Left lung (tissue), 14 donors: ENCODE measurements around the gene TSC22D2. TPM values are rescaled to one million over a fixed set of nuclear protein-coding genes. Genes with fewer than 3 reads are reported as not detected.

Experiments
- ATAC-seq: fragments of 200-7000 bp; cut with Tn5 transposase; one replicate; pipeline ENCODE4 v1.9.1; 2020; ENCODE audit warnings: moderate library complexity
- DNase-seq, 4 donors: peaks; one replicate each; pipeline ENCODE4 v3.0.0-alpha.2; 2013 to 2020
- H3K27ac ChIP-seq, 2 donors: fragments of 200-600 bp; sonication (generic) in 1 of 2; one replicate each; pipeline versions ENCODE4 v1.5.0 to v1.8.0; 2020 to 2021
- H3K27me3 ChIP-seq, 2 donors: fragments of 200-600 bp; sonication (generic) in 1 of 2; one replicate each; pipeline versions ENCODE4 v1.5.0 to v1.8.0; 2020 to 2021
- H3K36me3 ChIP-seq, 2 donors: fragments of 200-600 bp; sonication (generic) in 1 of 2; one replicate each; pipeline versions ENCODE4 v1.5.0 to v1.8.0; 2020 to 2021
- H3K4me1 ChIP-seq, 2 donors: fragments of 200-600 bp; one replicate each; pipeline ENCODE4 v1.8.0; 2021
- H3K4me3 ChIP-seq, 2 donors: fragments of 200-600 bp; sonication (generic) in 1 of 2; one replicate each; pipeline versions ENCODE4 v1.5.0 to v1.8.0; 2020 to 2021; ENCODE audit warnings: mild to moderate bottlenecking in 1 of 2
- H3K9me3 ChIP-seq, 2 donors: fragments of 200-600 bp; sonication (generic) in 1 of 2; one replicate each; pipeline versions ENCODE4 v1.5.0 to v1.8.0; 2020 to 2021
- CTCF ChIP-seq, 2 donors: fragments of 200-600 bp; sonication (generic) in 1 of 2; IDR thresholded peaks; one replicate each; pipeline versions ENCODE4 v1.5.0 to v1.8.0; 2021; ENCODE audit warnings: antibody characterized with exemption in 2 of 2
- intact Hi-C, 2 donors: fragments of 100-400 bp; cut with DNase I; formaldehyde crosslinking; loops; one replicate each; pipeline versions ENCODE4 v1.11.2 to v1.14.2; 2022
- long read RNA-seq, 12 donors: library from polyadenylated mRNA in 2 of 12; unstranded in 2 of 12; transcript quantifications; one replicate each; pipeline ENCODE4 v2.0.0 and lab custom pipeline, GENCODE V29; 2019 to 2026
- polyA plus RNA-seq, 6 donors: library from polyadenylated mRNA; unstranded; fragments of 120-200 nt; gene quantifications; one replicate each; pipeline ENCODE4 v1.2.1, GENCODE V29; 2013; ENCODE audit not compliant: insufficient read length in 6 of 6
- total RNA-seq, 2 donors: library from RNA; stranded (reverse); fragmentation: NEBNext Ultra II Directional; extraction: Animal tissue kit (Norgen Biotek cat#: 25700); gene quantifications; one replicate each; pipeline ENCODE4 v1.2.1, GENCODE V29; 2021
- donor health status: DM: no; HTN: yes; CAD: no.
- donor health status: DM: no; HTN: no; CAD: no.

The TSC22D2 gene
- total RNA-seq (10 to 100 TPM; 25.9 to 46.6 TPM), polyA plus RNA-seq (10 to 100 TPM; 71.7 to 92.9 (median 87.8) TPM)
- long read RNA-seq, donor 1, transcript TSC22D2-203 (3 exons, 2,093 nt): major isoform, 16 of 21 reads
- long read RNA-seq, donor 1, partial matches to known transcripts: 0 of 21 reads
- long read RNA-seq, donor 1, other reads (novel, unspliced or antisense): 0 of 21 reads
- long read RNA-seq, donor 2, full-length matches to known transcripts: 37 of 37 reads
- long read RNA-seq, donor 2, partial matches to known transcripts: 0 of 37 reads
- long read RNA-seq, donor 2, other reads (novel, unspliced or antisense): 0 of 37 reads
- long read RNA-seq, donor 3, transcript TSC22D2-203 (3 exons, 2,093 nt): major isoform, 10 of 58 reads
- long read RNA-seq, donor 3, partial matches to known transcripts: 47 of 58 reads
- long read RNA-seq, donor 3, other reads (novel, unspliced or antisense): 0 of 58 reads
- long read RNA-seq, donor 4, partial matches to known transcripts: 0 of 4 reads
- long read RNA-seq, donor 4, other reads (novel, unspliced or antisense): 3 of 4 reads
- long read RNA-seq, donor 5, full-length matches to known transcripts: 10 of 10 reads
- long read RNA-seq, donor 5, partial matches to known transcripts: 0 of 10 reads
- long read RNA-seq, donor 5, other reads (novel, unspliced or antisense): 0 of 10 reads
- long read RNA-seq, donor 6, transcript TSC22D2-203 (3 exons, 2,093 nt): major isoform, 9 of 13 reads
- long read RNA-seq, donor 6, partial matches to known transcripts: 0 of 13 reads
- long read RNA-seq, donor 6, other reads (novel, unspliced or antisense): 0 of 13 reads
- long read RNA-seq, donor 7, transcript TSC22D2-203 (3 exons, 2,093 nt): major isoform, 6 of 6 reads
- long read RNA-seq, donor 7, partial matches to known transcripts: 0 of 6 reads
- long read RNA-seq, donor 7, other reads (novel, unspliced or antisense): 0 of 6 reads
- long read RNA-seq, donor 8, full-length matches to known transcripts: 23 of 289 reads
- long read RNA-seq, donor 8, partial matches to known transcripts: 9 of 289 reads
- long read RNA-seq, donor 8, other reads (novel, unspliced or antisense): 257 of 289 reads
- long read RNA-seq, donor 9: 0 reads
- long read RNA-seq, donor 10: 0 reads
- long read RNA-seq, donor 11, full-length matches to known transcripts: 7 of 7 reads
- long read RNA-seq, donor 11, partial matches to known transcripts: 0 of 7 reads
- long read RNA-seq, donor 11, other reads (novel, unspliced or antisense): 0 of 7 reads
- long read RNA-seq, donor 12, partial matches to known transcripts: 0 of 5 reads
- long read RNA-seq, donor 12, other reads (novel, unspliced or antisense): 0 of 5 reads

- H3K27ac ChIP-seq: peak within 1 kb of the TSS; percentile 100
- peak within 1 kb of the TSS; percentile 86 to 91 for H3K4me3 ChIP-seq
- TF ChIP-seq CTCF (IDR thresholded peaks at IDR 0.05): no peak
- DNase-seq (peak; percentile 96 to 99 (median 97)), ATAC-seq (peak; percentile 85)
- intact Hi-C loops: no loop called here
- no peaks in the 10 kb centered on the region for H3K27me3 ChIP-seq
- no peaks in the 10 kb centered on the region for H3K36me3 ChIP-seq
- no peaks in the 10 kb centered on the region for H3K9me3 ChIP-seq
- peaks cover 0 to 29% of the 10 kb centered on the region in 2 donors for H3K4me1 ChIP-seq
Observed at GRCh38 chr3:150408221-150409124, at the start of gene TSC22D2. Gene TSC22D2, plus strand, starts transcription at chr3:150408298. Its CDS starts 1,053 bp downstream, at chr3:150409351.

- intact Hi-C loops: no loop called here
- no peak for TF ChIP-seq CTCF (IDR thresholded peaks at IDR 0.05)
- no peaks in the 10 kb centered on the region for H3K27me3 ChIP-seq
- no peaks in the 10 kb centered on the region for H3K36me3 ChIP-seq
- H3K4me3 ChIP-seq: no peak overlapping the region
- H3K4me1 ChIP-seq: no peaks in the 10 kb centered on the region
- ATAC-seq (peak; percentile 85), DNase-seq (no peak)
- H3K27ac ChIP-seq: no peak overlapping the region
- H3K9me3 ChIP-seq: no peaks in the 10 kb centered on the region
Observed at GRCh38 chr3:150359381-150359780, 48.7 kb upstream of the TSC22D2 start.

- no peak for TF ChIP-seq CTCF (IDR thresholded peaks at IDR 0.05)
- H3K27me3 ChIP-seq: no peaks in the 10 kb centered on the region
- intact Hi-C loops: no loop called here
- no peaks in the 10 kb centered on the region for H3K9me3 ChIP-seq
- H3K4me1 ChIP-seq: no peaks in the 10 kb centered on the region
- no peak overlapping the region for H3K4me3 ChIP-seq
- ATAC-seq (no peak), DNase-seq (no peak)
- no peaks in the 10 kb centered on the region for H3K36me3 ChIP-seq
- H3K27ac ChIP-seq: no peak overlapping the region
Observed at GRCh38 chr3:150360966-150361365, 47.1 kb upstream of the TSC22D2 start.

- DNase-seq (no peak), ATAC-seq (peak; percentile 51)
- H3K27me3 ChIP-seq: no peaks in the 10 kb centered on the region
- H3K4me3 ChIP-seq: no peak overlapping the region
- intact Hi-C loops: no loop called here
- H3K9me3 ChIP-seq: no peaks in the 10 kb centered on the region
- no peak for TF ChIP-seq CTCF (IDR thresholded peaks at IDR 0.05)
- no peaks in the 10 kb centered on the region for H3K36me3 ChIP-seq
- H3K4me1 ChIP-seq: no peaks in the 10 kb centered on the region
- no peak overlapping the region for H3K27ac ChIP-seq
Observed at GRCh38 chr3:150362515-150363302, 45.4 kb upstream of the TSC22D2 start.
